GM18868 (cell line): ENCODE measurements around the gene USP31.
"Not testable (repeated sequence)": the region's sequence is repeated elsewhere in the genome, so short reads cannot be mapped to it uniquely, and the experiment has no call there.

ENCODE experiments used
- ATAC-seq: cut with Tn5 transposase; IDR thresholded peaks from one replicate; pipeline ENCODE4 v1.9.1; 2021; ENCODE audit warnings: mild to moderate bottlenecking, moderate library complexity; ENCODE audit not compliant: unreplicated experiment

USP31 gene

GRCh38 chr16:23101012-23101550 is 48.2 kb downstream of the USP31 start:
- no peak for ATAC-seq

GRCh38 chr16:23096450-23096849 is 52.8 kb downstream of the USP31 start:
- not testable (repeated sequence) for ATAC-seq

GRCh38 chr16:23094136-23094535 is 55.1 kb downstream of the USP31 start:
- not testable (repeated sequence) for ATAC-seq

DNA sequence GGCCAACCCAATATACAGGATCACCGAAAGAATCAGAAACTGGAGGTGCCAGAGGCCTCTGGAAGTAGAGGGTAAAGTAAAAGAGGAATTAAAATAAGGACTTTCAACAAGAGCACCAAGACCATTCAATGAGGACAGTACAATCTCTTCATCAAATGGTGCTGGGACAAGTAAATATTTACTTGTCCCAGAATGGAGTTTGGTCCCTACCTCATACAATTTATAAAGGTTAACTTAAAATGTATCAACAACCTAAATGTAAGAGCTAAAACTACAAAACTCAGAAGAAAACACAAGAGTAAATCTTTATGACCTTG is 56.5 kb downstream of the USP31 start:
- ATAC-seq: no peak

DNA sequence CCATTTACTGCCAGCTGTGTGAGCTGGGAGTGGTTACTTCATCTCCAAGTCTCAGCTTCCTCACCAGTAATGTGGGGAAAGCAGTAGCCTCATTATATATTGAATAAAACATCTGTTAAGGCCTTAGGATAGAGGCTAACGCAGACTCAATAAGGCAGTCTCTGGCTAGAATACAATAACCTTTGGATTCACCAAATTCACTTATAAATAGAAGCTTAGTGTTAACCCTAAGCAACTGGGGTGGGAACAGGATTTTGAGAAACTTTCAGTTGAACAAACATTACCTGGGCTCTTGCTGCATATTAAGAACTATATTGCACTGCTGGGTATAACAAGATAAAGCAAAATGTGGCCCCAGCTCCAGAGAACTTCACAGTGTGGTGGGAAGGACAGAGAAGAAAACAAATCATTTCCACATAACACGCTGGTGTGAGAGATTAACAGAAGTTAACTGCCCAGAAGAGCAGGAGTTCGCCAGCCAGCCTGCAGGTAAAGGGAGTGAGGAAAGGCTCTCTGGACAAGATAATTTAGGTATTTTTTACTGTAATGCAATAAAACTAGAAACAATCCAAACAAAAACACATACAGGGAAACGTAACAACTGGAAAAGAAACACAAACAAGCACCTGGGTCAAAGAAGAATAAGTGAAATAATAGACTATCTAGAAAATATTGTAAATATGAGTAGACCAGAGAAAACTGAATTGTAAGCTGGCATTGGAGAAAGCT is 57.0 kb downstream of the USP31 start:
- ATAC-seq: no peak

DNA sequence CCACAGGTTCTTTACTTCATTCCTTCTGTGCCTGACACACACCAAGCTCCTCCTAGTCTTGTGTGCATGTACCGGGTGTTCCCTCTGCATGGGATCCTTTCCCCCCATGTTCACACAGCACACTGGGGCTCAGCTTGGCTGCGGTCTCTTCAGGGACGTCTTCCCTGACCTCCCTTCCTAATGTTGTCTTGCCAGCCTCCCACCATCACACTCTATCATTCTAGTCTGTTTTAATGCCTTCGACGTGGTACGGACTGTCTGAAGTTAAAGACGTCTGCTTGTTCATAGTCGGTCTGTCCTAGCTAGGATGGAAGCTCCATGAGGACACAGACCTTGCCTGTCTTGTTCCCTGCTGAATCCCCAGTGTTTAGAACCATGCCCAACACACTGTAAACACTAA is 60.1 kb downstream of the USP31 start:
- ATAC-seq: no peak

- ATAC-seq: no peak
These were observed 61.2 kb downstream of the USP31 start for GRCh38 chr16:23088018-23088417.

GRCh38 chr16:23085949-23086348 is 63.3 kb downstream of the USP31 start:
- ATAC-seq: no peak

DNA sequence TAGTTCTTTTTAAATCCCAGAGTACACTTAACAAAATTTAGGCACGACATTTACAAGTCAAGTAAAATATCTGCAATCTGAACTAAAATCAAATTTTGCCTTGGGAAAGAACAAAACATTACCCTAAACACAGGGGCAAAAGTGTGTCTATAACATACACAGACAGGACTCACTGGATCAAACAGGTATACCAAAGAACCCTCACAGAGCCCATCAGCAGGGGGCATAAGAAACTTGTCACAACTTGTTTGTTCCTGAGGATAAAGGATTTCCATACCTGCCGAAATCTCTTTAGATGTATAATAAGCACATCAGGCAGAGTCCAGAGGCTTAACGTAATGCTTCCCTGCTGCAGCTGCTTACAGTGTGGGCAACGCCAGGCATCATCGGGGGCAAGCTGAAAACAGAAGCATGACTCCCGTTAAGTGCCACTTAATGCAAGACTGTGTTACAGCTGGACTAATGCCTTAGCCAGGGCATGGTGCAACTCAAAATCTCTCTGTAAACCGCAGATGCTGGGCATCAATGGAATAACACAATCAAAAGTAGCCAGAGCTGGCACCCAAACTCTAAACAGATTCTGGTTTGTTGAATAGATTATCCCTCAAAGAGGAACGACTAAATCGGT is 67.0 kb downstream of the USP31 start:
- no peak for ATAC-seq

GRCh38 chr16:23081675-23082119 is 67.6 kb downstream of the USP31 start:
- no peak for ATAC-seq

DNA sequence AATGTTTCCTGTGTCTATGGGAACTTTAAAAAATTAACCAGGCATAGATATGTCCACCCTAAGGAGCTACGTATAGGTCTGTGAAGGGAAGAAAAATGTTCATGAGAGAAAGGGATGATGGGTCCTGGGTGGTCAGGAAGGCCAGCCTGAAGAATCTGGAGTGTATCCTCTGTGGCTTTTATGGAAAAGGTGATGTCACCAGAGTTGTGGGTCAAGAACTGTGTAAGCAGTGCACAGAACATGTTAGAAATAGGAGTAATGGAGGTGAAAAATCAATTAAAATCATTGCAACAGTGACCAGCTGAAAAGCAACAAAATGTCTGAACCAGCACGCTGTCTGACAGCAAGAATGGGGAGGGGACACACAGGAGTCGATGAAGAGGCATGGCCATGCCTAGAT is 68.5 kb downstream of the USP31 start:
- ATAC-seq: no peak

DNA sequence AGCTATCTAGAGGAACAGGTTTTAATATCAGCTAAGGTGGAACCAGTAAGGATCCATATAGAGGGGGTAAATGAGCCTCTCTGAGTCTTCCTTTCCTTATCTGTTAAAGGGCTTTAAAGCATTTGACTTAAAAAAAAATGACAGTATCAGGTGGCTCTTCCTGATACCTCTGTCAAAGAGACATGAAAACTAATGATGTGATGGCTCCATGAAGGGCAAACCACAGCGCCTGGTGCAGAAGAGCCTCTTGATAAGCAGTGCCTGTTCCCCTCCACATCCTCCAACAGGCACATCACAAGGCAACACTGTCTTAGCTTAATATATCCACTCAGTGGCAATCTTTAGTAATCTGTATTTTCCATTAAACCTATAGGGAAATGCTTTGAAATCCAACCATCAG is 68.9 kb downstream of the USP31 start:
- ATAC-seq: no peak

DNA sequence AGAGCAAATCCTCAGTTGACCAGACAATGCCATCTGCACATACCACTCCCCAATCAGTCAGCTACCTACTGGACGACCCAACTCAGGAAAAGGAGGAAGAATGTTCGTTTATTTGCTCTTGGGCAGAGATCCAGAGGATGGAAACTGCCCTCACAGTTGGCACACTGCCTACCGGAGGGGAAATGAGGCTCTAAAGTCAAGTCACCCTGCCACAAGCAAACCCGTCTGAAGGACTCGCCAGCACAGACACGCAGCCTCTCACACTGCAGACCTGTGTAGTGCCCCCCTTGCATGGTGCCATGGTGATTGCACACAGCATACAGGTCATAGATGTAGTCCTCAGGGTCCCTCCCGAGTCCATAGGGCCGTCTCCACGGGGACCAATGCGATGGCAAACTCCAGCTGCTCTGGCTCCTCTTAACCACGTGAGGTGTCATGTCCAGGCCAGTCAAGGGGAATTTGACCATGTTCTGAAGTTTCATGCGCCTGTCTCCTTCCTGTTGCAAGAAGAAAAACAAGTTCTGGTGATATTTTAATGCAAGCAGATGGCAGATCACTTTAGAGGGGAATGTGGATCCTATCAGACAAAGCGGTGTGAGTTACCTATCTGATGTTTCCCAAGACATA is 69.5 kb downstream of the USP31 start:
- no peak for ATAC-seq

- no peak for ATAC-seq
These were observed 74.8 kb downstream of the USP31 start for GRCh38 chr16:23074423-23074822.

GRCh38 chr16:23072769-23073549 is 76.3 kb downstream of the USP31 start:
- ATAC-seq: no peak

DNA sequence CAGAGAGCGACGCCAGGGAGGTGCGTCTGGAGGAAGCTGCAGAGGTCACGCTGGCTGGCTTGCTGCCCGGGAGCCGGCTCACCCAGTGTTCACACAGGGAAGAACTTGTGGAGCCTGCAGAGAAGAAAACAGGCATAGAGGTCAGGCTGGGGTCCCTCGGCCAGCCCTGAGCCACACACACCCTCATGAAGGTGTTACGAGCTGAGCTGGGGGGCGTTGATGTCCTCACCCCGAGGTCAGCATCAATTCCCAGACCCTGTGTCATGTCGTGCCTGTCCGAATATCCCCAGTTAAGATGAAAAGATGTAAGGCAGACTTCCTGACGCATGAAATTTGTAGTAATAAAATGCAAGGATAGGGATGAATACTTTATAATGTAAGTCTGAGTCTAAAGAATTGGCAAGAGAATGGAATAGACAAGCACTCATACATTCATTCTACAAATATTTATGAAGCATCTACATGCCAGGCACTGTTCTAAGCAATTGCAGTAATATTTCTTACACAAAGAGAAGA is 77.1 kb downstream of the USP31 start:
- no peak for ATAC-seq

DNA sequence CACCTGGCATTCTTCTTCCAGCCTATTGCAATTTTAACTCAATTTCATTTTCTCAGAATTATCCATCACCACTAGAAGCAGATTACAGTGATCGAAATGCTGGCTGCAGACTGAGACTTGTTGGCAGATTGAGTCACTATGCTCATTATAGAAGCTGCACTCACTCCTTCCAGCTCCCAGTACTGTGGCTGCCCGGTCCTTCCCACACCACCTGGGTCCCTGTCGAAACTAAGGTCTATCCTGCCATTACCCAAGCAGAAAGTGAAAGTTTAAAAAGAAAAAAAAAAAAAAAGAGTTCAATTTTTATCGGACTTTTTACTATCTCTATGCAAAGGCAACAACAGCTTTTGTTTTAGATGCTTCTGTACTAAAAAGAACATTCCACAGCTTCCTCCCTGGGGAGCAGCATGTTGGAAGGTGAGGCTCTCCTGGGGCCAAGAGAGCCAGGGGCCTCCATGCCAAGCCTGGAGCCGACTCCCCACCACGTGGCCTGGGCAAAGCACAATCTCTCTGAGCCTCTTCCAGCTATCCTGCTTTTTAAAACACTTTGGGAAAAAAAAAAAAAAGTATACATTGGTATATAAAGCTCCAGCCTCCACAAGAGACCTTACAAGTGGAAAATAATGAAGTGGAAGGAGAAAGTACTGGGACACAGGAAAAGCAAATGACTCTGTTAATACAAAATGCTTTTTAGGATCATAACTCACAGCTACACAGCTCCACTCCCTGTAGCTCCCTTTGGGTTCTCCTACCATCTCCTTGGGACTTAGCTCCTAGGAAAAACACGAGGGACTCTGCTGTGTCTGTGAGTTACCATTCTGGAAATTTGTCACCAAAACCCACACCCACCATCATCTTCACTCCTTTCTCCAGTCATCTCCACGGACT is 77.8 kb downstream of the USP31 start:
- no peak for ATAC-seq

GRCh38 chr16:23069844-23070243 is 79.4 kb downstream of the USP31 start:
- ATAC-seq: no peak

DNA sequence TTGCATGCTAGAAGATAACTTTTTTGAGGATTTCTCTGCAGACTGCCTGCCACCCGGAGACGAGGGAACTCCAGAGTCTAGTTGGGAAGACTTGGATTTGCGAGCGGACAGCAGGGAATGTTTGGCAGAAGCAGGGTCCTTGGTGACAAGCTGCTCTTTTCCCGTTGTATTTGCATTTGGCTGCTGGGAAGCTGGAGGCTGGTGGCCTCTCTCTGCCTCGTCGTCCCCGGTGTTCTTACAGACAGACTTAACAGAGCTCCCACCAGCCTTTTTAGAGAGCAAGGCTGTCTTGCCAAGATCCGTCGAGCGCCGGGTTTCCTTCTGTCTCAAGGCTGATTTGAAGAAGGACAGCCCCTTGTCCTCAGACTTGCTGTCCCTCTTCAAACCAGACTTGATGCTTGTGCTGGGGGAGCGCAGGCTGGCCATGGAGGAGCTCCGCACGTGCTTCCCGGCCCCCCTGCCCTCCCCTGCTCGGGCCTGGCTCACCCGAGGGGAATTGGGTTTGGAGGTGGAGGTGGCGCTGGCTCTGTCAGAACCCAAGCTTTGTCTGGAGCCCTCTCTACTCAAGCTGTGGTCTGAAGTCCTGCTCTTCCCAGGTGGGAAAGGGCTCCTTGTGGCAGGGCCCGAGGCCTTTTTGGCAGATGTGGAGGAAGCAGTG is 81.0 kb downstream of the USP31 start:
- no peak for ATAC-seq

DNA sequence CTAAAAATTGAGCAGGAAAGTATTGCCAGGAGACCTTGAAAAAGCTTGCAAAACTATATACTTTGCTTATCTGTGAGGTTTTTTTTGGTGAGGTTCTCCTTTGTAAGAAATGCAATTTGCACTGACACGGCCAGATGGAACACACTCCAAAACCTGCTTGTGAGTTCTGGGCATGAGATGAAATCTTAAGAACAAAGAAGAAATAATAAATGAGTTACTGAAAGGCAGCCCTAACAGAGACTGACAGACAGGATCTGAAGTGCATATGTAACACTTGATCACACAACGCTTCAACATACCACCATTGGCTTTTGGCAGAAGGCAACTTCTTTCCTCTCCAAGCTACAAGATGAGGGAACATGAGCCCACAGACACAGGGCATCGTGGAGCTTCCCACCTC is 82.6 kb downstream of the USP31 start:
- ATAC-seq: no peak
